Ammon's horn (tissue), 1 donor: ENCODE measurements around the gene BAG3.
"Not testable (repeated sequence)": the region's sequence is repeated elsewhere in the genome, so short reads cannot be mapped to it uniquely, and the experiment has no call there.

Experiments used
- DNase-seq: peaks from one replicate; pipeline ENCODE4 v3.0.0-alpha.2; 2016; ENCODE audit warnings: low spot score

The BAG3 gene

GRCh38 chr10:119640875-119641526, 10.2 kb upstream of the BAG3 start:
- no peak for DNase-seq

DNA sequence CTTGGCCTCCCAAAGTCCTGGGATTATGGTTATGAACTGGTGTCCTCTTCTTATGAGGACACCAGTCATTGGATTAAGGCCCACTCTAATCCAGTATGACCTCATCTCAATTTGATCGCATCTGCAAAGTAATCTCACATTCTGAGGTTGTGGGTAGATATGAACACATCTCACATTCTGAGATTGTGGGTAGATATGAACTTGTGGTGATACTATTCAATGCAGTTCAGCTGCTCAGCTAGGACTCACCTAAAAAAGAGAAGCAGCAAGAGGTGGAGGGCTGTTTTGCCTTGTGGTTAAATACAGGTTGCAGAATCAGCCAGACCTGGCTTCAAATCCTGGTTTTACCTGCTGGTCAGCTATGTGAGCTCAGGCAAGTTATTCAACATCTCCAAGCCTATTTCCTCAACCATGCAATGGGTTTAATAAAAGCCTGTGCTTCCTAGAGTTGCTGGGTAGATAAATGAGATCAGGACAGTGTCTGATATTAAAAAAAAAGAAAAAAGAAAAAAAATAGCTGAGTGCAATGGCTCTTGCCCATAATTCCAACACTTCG, 8.5 kb upstream of the BAG3 start:
- DNase-seq, result no peak

GRCh38 chr10:119643306-119644204, 7.6 kb upstream of the BAG3 start:
- no peak for DNase-seq

DNA sequence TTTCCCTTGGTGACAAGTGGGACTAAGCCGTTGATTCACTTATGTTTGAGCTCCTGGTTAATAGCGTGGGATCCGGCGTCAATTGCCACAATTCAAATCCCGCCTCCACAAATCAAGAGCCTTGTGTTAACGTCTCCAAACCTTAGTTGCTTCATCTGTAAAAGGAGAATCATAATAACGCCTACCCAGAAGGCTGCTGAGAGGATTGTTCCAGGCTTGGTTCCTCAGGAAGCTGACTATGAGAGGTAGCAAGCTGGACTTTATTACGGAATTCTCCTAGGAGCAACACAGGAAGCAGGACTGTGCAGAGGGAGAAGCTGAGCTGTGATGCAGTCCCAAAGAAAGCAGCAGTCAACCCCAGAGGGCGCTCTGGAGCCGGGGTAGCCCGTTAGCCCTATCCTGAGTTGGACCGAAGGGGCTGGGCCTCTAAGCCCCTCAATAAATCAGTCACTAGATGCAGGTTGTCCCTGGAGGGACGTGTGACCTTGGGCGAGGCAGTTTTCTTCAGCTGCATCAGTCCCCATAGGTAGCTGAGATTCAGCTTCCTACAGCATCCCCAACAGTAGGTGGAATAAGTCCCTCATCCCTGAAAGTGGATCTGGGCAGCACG, 6.9 kb upstream of the BAG3 start:
- DNase-seq, result no peak

GRCh38 chr10:119644994-119645393, 6.2 kb upstream of the BAG3 start:
- no peak for DNase-seq

GRCh38 chr10:119650062-119650461, 1.1 kb upstream of the BAG3 start:
- no peak for DNase-seq

GRCh38 chr10:119651514-119652360, 557 bp downstream of the BAG3 start:
- DNase-seq, result no peak

- peak; percentile 59 for DNase-seq
These were observed 1.2 kb downstream of the BAG3 start for GRCh38 chr10:119652361-119652730.

- no peak for DNase-seq
These were observed 2.0 kb downstream of the BAG3 start for GRCh38 chr10:119653209-119653608.

GRCh38 chr10:119653916-119654315, 2.7 kb downstream of the BAG3 start:
- DNase-seq, result no peak

DNA sequence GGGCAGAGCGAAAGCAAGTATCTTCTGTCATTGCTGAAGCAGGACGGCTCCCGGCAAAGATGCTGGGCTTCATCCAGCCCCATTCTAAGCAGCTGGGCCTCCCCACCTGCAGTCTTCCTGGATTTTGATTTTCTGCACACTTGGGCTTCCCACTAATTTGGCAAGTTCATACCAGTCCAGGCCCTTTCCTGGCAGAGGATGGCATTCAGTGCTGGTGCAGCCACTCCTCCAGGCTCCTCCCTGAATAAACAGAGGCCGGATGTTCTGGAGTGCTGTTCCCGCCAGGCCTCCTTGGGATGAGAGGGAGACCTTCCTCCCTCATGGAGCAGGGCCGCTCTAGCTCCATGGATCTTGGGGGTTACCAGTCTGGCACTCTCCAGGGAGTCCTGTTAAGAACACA, 3.4 kb downstream of the BAG3 start:
- no peak for DNase-seq

DNA sequence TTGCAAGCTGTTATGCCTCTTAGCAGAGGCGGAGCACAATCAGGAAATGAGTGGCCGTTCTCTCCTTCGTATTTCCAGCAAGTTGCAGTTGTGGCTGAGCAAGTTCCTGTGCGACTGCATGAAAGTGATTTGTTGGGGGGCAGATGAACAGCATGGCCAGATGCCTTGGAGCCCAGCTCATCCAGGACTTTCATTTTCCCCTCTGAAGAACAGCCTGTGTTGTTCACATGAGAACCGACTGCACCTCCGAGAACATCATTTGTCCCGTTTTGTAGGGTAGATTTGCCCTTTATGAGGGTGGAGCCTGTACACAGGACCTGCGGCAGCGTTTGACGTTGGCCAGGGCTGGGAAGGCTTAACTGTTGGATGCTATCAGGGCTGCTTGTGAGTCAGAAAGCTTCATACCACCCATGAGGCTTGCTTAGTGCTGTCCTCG, 4.4 kb downstream of the BAG3 start:
- DNase-seq, result peak; percentile 31

DNA sequence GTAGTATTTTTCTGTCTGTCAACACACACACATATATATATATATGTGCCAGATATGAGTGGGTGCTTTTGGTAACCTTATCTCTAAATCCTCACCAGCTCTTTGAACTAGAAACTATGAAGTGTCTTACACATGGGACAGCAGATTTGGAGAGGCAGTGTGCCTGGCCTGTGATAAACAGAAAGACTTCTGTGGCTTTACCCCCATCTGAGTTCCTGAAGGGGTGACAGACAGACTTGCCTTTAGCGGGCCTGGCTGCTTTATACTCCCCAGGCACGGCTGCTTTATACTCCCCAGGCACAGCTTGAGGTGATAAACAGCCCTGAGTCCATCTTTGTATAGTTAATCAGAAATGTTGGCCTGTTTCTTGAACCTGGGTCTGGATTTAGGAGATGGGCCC, 5.6 kb downstream of the BAG3 start:
- DNase-seq, result no peak

DNA sequence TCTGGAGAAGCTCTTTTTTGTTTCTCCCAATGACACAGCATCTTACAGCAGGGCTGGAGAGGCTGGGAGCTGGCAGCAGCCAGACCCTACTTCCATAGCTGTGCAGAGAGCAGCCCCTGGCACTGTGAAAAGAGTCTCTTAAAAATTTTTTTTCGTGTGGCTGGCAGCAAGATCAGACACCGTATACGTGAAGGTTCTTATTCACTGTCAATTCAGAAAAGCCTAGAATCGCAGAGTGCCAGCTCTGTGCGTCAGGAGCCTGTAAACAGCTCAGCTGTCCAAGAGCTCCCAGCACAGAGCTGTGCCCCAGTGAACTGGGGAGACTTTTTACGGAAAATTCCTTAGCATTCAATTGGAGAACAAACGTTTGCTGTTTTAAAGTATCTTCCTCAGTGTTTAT, 6.5 kb downstream of the BAG3 start:
- peak; percentile 63 for DNase-seq

GRCh38 chr10:119658274-119658673, 7.1 kb downstream of the BAG3 start:
- DNase-seq, result peak; percentile 76

DNA sequence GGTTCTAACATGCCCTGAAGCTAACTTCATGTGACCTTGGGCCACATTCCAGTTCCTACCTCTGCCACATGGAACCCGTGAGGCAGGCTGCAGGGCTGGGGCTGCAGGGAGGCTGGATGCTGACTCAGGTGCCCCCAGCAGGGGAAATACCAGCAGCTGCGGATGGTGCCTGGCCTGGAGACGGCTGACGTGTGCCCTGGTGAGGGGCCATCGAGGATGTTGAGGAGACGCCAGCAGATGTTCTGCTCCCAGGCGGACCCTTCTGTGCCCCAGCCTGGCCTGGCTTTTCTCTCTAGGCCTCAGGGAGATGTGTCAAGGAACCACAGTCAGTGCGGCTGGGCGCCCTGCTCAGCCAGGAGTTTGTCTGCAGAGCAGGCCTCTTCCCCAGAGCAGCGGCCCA, 8.8 kb downstream of the BAG3 start:
- no peak for DNase-seq

GRCh38 chr10:119662076-119662605, 11.0 kb downstream of the BAG3 start:
- not testable (repeated sequence) for DNase-seq

- DNase-seq, result no peak
These were observed 12.9 kb downstream of the BAG3 start for GRCh38 chr10:119663866-119664698.

- no peak for DNase-seq
These were observed 14.9 kb downstream of the BAG3 start for GRCh38 chr10:119665901-119666708.

DNA sequence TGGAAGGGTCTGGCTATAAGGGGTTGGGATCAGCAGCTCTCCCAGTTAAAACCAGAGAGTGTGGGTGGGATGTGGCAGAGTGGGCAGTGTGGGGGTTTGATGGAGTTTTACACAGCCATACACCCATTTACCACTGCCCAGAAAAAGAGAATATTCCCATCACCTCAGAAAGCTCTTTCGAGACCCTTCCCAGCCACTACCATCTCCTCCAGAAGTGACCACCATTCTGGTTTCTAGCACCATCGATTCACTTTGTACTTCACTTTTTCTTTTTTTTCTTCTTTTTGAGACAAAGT, 15.5 kb downstream of the BAG3 start:
- no peak for DNase-seq
